ENCODE data around the gene VSIG8.

Gene VSIG8

DNA sequence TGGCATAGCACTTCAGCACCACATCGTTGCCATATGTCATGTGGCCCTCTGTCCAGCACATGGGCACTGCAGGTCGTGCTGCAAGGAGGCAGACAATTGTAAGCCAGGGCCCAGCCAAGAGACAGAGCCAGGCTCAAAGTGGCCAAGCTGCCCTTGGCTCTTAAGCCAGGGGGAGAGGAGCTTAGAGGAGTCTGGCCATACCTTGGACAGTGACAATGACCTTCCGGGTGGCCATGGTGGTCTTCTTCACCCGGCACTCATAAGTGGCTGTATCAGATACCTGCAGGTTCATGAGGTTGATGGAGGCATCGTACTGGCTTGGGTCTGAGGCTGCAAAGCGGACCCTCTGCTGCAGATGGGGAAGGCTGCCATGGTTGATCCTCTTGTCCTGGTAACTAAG, 4.6 kb downstream of the VSIG8 start:
- H3K9ac ChIP-seq = no peak overlapping the region
- no peaks in the 10 kb centered on the region for H4K20me1 ChIP-seq
- TF ChIP-seq Cebpa-rat (IDR thresholded peaks at IDR 0.05) = no peak
- no peak overlapping the region for H3K4me3 ChIP-seq
- H3K27me3 ChIP-seq = peaks cover 19 to 38% (median 34%) of the 10 kb centered on the region in 11 experiments; a peak in 21 of 22 replicates
- no peaks in the 10 kb centered on the region for H3K9me3 ChIP-seq (replicated peaks in 1 of 11)
- no peak overlapping the region for H3K4me2 ChIP-seq
- no peak overlapping the region for H3K27ac ChIP-seq
- H3K4me1 ChIP-seq = peaks cover 0 to 5% (median 0%) of the 10 kb centered on the region in 10 experiments; a peak in 1 of 20 replicates
- H3K36me3 ChIP-seq = no peaks in the 10 kb centered on the region

GRCh38 chr1:159856576-159856975, 5.9 kb downstream of the VSIG8 start:
- Histone ChIP-seq H3K9ac (no peak overlapping the region), H4K20me1 (no peaks in the 10 kb centered on the region), H3K27me3 (peaks cover 19 to 44% (median 41%) of the 10 kb centered on the region in 11 experiments; a peak in 21 of 22 replicates), H3K4me3 (no peak overlapping the region), H3K36me3 (no peaks in the 10 kb centered on the region), H3K9me3 (replicated peaks in 1 of 11) (no peaks in the 10 kb centered on the region), H3K4me1 (peaks cover 0 to 10% (median 0%) of the 10 kb centered on the region in 10 experiments; a peak in 3 of 20 replicates), H3K27ac (no peak overlapping the region), H3K4me2 (no peak overlapping the region)
- TF ChIP-seq Cebpa-rat (IDR thresholded peaks at IDR 0.05) = no peak

GRCh38 chr1:159855709-159856108, 6.7 kb downstream of the VSIG8 start:
- no peak overlapping the region for H3K4me2 ChIP-seq

DNA sequence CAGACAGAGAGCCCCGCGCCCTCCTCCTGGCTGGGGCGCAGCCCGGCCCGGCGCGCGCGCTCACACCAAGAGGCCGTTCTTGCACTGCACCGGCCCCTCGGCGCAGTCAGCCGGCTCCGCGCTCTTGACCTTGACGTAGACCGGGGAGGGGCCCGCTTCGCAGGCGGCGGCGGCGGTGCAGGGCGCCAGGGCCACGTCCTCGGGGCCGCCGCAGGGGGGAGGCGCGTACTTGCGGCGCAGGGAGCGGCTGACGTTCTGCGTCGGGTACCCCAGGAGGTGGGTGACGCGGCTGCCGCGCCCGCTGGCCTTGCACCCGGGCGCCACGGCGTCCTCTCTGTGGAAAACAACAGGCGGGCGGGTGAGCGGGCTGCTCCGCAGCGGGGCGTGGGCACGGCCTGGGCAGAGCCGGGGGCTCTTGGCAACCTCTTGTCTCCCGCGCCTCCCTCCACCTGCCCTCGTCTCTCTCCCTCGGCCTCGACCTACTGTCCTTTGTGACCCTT, 7.7 kb downstream of the VSIG8 start:
- H3K27me3 ChIP-seq = peaks cover 19 to 44% (median 41%) of the 10 kb centered on the region in 11 experiments; a peak in 21 of 22 replicates
- no peaks in the 10 kb centered on the region for H3K36me3 ChIP-seq
- no peaks in the 10 kb centered on the region for H4K20me1 ChIP-seq
- H3K9me3 ChIP-seq (replicated peaks in 1 of 11) = no peaks in the 10 kb centered on the region
- no peak overlapping the region for H3K27ac ChIP-seq
- peak overlapping the region; percentile 66 to 86 (median 79) for H3K4me2 ChIP-seq
- peak overlapping the region; percentile 50 to 69 (median 58) for H3K4me3 ChIP-seq
- no peak for TF ChIP-seq Cebpa-rat (IDR thresholded peaks at IDR 0.05)
- peaks cover 0 to 24% (median 2%) of the 10 kb centered on the region in 10 experiments; a peak in 8 of 20 replicates for H3K4me1 ChIP-seq
- peak overlapping the region in 10 of 11 experiments; percentile 8 to 60 (median 46); a peak in 18 of 22 replicates for H3K9ac ChIP-seq

More at GRCh38 chr1:159855709-159856108, 6.7 kb downstream of the VSIG8 start:
- no peak for TF ChIP-seq Cebpa-rat (IDR thresholded peaks at IDR 0.05)
- Histone ChIP-seq H3K9ac (no peak overlapping the region), H3K27ac (no peak overlapping the region), H3K4me1 (peaks cover 0 to 14% (median 0%) of the 10 kb centered on the region in 10 experiments; a peak in 4 of 20 replicates), H3K27me3 (peaks cover 19 to 44% (median 41%) of the 10 kb centered on the region in 11 experiments; a peak in 21 of 22 replicates), H4K20me1 (no peaks in the 10 kb centered on the region), H3K4me3 (no peak overlapping the region), H3K9me3 (replicated peaks in 1 of 11) (no peaks in the 10 kb centered on the region), H3K36me3 (no peaks in the 10 kb centered on the region)

GRCh38 chr1:159854116-159854692, 8.3 kb downstream of the VSIG8 start:
- H3K9me3 ChIP-seq (replicated peaks in 1 of 11) = no peaks in the 10 kb centered on the region
- peak overlapping the region in 10 of 11 experiments; percentile 8 to 60 (median 46); a peak in 15 of 22 replicates for H3K9ac ChIP-seq
- no peak overlapping the region for H3K27ac ChIP-seq
- peaks cover 0 to 29% (median 2%) of the 10 kb centered on the region in 10 experiments; a peak in 8 of 20 replicates for H3K4me1 ChIP-seq
- H3K4me3 ChIP-seq = peak overlapping the region; percentile 50 to 69 (median 58)
- peaks cover 19 to 44% (median 41%) of the 10 kb centered on the region in 11 experiments; a peak in 21 of 22 replicates for H3K27me3 ChIP-seq
- no peaks in the 10 kb centered on the region for H4K20me1 ChIP-seq
- H3K4me2 ChIP-seq = peak overlapping the region; percentile 66 to 86 (median 79)
- H3K36me3 ChIP-seq = no peaks in the 10 kb centered on the region
- no peak for TF ChIP-seq Cebpa-rat (IDR thresholded peaks at IDR 0.05)

- TF ChIP-seq Cebpa-rat (IDR thresholded peaks at IDR 0.05) = no peak
- H3K27me3 ChIP-seq = peaks cover 19 to 44% (median 41%) of the 10 kb centered on the region in 11 experiments; a peak in 21 of 22 replicates
- no peaks in the 10 kb centered on the region for H3K9me3 ChIP-seq (replicated peaks in 1 of 11)
- peaks cover 0 to 35% (median 2%) of the 10 kb centered on the region in 10 experiments; a peak in 8 of 20 replicates for H3K4me1 ChIP-seq
- peak overlapping the region in 3 of 11 experiments; percentile 73 to 86 (median 75); a peak in 4 of 22 replicates for H3K4me2 ChIP-seq
- no peaks in the 10 kb centered on the region for H3K36me3 ChIP-seq
- H3K4me3 ChIP-seq = peak overlapping the region in 1 of 10 experiments; percentile 51; a peak in 1 of 20 replicates
- H4K20me1 ChIP-seq = no peaks in the 10 kb centered on the region
- H3K9ac ChIP-seq = no peak overlapping the region
- no peak overlapping the region for H3K27ac ChIP-seq
Measured at GRCh38 chr1:159853417-159854115, 8.9 kb downstream of the VSIG8 start.

GRCh38 chr1:159851407-159851806, 11.1 kb downstream of the VSIG8 start:
- Histone ChIP-seq H3K4me1 (peaks cover 0 to 42% (median 2%) of the 10 kb centered on the region in 10 experiments; a peak in 8 of 20 replicates), H3K4me2 (no peak overlapping the region), H3K36me3 (no peaks in the 10 kb centered on the region), H3K9ac (no peak overlapping the region), H4K20me1 (no peaks in the 10 kb centered on the region), H3K9me3 (replicated peaks in 1 of 11) (no peaks in the 10 kb centered on the region), H3K27me3 (peaks cover 19 to 43% (median 40%) of the 10 kb centered on the region in 11 experiments; a peak in 21 of 22 replicates), H3K27ac (no peak overlapping the region), H3K4me3 (no peak overlapping the region)
- no peak for TF ChIP-seq Cebpa-rat (IDR thresholded peaks at IDR 0.05)

- no peaks in the 10 kb centered on the region for H4K20me1 ChIP-seq
- H3K4me3 ChIP-seq = no peak overlapping the region
- no peak overlapping the region for H3K27ac ChIP-seq
- peaks cover 0 to 42% (median under 1%) of the 10 kb centered on the region in 10 experiments; a peak in 8 of 20 replicates for H3K4me1 ChIP-seq
- peak overlapping the region in 4 of 11 experiments; percentile 33 to 65 (median 58); a peak in 7 of 22 replicates for H3K4me2 ChIP-seq
- no peaks in the 10 kb centered on the region for H3K9me3 ChIP-seq (replicated peaks in 1 of 11)
- TF ChIP-seq Cebpa-rat (IDR thresholded peaks at IDR 0.05) = no peak
- no peak overlapping the region for H3K9ac ChIP-seq
- peaks cover 8 to 27% (median 24%) of the 10 kb centered on the region in 11 experiments; a peak in 21 of 22 replicates for H3K27me3 ChIP-seq
- no peaks in the 10 kb centered on the region for H3K36me3 ChIP-seq
Measured at GRCh38 chr1:159849626-159850366, 12.7 kb downstream of the VSIG8 start.
